Measurements from ENCODE around the gene HPS4.

DNA sequence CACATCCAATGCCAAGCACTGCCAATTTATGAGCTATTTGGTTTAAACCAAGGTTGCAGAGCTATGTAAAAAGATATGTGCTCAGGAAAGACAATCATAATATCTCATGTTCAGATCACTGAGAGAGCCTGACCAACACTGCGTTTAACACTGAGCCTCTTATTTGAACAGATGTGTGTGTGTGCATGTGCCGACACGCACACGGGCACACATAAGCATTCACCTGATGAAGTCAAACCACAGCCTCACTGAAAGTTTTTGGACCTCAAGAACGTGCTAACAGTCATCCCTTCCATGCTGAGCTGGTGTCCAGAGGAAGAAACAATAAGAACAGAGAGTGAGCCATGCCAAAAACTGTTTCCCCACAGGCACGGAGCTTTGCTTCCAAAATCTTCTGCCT, 23.4 kb downstream of the HPS4 start:
- TF ChIP-seq CTCF (IDR thresholded peaks at IDR 0.05) = no peak
- TF ChIP-seq POLR2A (IDR thresholded peaks at IDR 0.05) = no peak
